PC-9 (cell line): ENCODE data around the gene CDYL2. TPM values are rescaled to one million over a fixed set of nuclear protein-coding genes. Genes with fewer than 3 reads are reported as not detected.

ENCODE experiments used
- BruUV-seq: library from RNA; stranded (reverse); fragments of 400-500 nt; replicated peaks from 2 replicates; lab custom pipeline; 2021; lab: Mats Ljungman, UMichigan
- CTCF ChIA-PET: fragments of 300-600 bp; sonication (Branson Sonifier 250); formaldehyde crosslinking; loops from one replicate; lab custom pipeline; 2022; ENCODE audit warnings: antibody characterized with exemption; lab: Charles Lee
- POLR2A ChIA-PET: fragments of 300-600 bp; sonication (Branson Sonifier 250); formaldehyde crosslinking; loops from one replicate; lab custom pipeline; 2022; ENCODE audit warnings: antibody characterized with exemption; ENCODE audit not compliant: unreplicated experiment; lab: Charles Lee
- DNase-seq, 2 experiments: peaks; one replicate each; pipeline versions ENCODE4 v3.0.0 to v3.0.0-alpha.2; 2015 to 2022; ENCODE audit warnings: mixed read lengths in 1 of 2
- H2AFZ ChIP-seq: fragments of 200-600 bp; sonication (generic); 2 replicates; pipeline ENCODE4 v1.8.1; 2017; ENCODE audit warnings: antibody characterized with exemption
- H3F3A ChIP-seq: fragments of 200-600 bp; sonication (generic); 2 replicates; pipeline ENCODE4 v1.8.1; 2017; ENCODE audit warnings: antibody characterized with exemption, mild to moderate bottlenecking, low read depth; ENCODE audit not compliant: insufficient read depth
- H3K27ac ChIP-seq: fragments of 200-600 bp; sonication (generic); 2 replicates; pipeline ENCODE4 v1.6.1; 2016; ENCODE audit warnings: mixed run types
- H3K27me3 ChIP-seq: fragments of 200-600 bp; sonication (generic); 2 replicates; pipeline ENCODE4 v1.6.1; 2016; ENCODE audit warnings: low read depth, mixed run types; ENCODE audit not compliant: insufficient read depth
- H3K36me3 ChIP-seq: fragments of 200-600 bp; sonication (generic); 2 replicates; pipeline ENCODE4 v1.6.1; 2016; ENCODE audit warnings: low read depth, mixed run types
- H3K4me1 ChIP-seq: fragments of 200-600 bp; sonication (generic); replicated peaks from 2 replicates; pipeline ENCODE4 v1.6.1; 2016; ENCODE audit warnings: mixed run types; ENCODE audit not compliant: insufficient read depth
- H3K4me2 ChIP-seq: fragments of 200-600 bp; sonication (generic); 2 replicates; pipeline ENCODE4 v1.6.1; 2017; ENCODE audit warnings: mixed run types
- H3K4me3 ChIP-seq: fragments of 200-600 bp; sonication (generic); 2 replicates; pipeline ENCODE4 v1.6.1; 2016; ENCODE audit warnings: mixed run types
- H3K79me2 ChIP-seq: fragments of 200-600 bp; sonication (generic); 2 replicates; pipeline ENCODE4 v1.6.1; 2017; ENCODE audit warnings: low read depth, mixed run types
- H3K9me2 ChIP-seq: fragments of 200-600 bp; sonication (generic); 2 replicates; pipeline ENCODE4 v1.8.1; 2017; ENCODE audit warnings: mild to moderate bottlenecking; ENCODE audit not compliant: insufficient read depth
- H3K9me3 ChIP-seq: fragments of 200-600 bp; sonication (generic); 2 replicates; pipeline ENCODE4 v1.8.1; 2016; ENCODE audit warnings: low read depth; ENCODE audit not compliant: insufficient read depth
- H4K20me1 ChIP-seq: fragments of 200-600 bp; sonication (generic); 2 replicates; pipeline ENCODE4 v1.8.1; 2017; ENCODE audit not compliant: insufficient read depth
- EZH2 ChIP-seq: fragments of 200-600 bp; sonication (generic); IDR thresholded peaks from 2 replicates; pipeline ENCODE4 v1.8.0; 2017; ENCODE audit warnings: antibody characterized with exemption, low read depth
- intact Hi-C: fragments of 100-400 bp; cut with micrococcal nuclease; formaldehyde crosslinking; loops from one replicate; pipeline ENCODE4 v1.10.0; 2022; ENCODE audit not compliant: unreplicated experiment
- total RNA-seq: library from RNA; stranded (reverse); gene quantifications from 2 replicates; pipeline ENCODE4 v1.2.3, GENCODE V29; 2021
- TF ChIP-seq, protein P1 (sequence below): fragments of 200-600 bp; sonication (generic); conservative IDR thresholded peaks from 2 replicates; pipeline ENCODE4 v1.6.1; 2017; ENCODE audit warnings: mixed run types, antibody characterized with exemption, mild to moderate bottlenecking, moderate library complexity

Gene CDYL2
- total RNA-seq, 1 experiment from 2014 or later, result 3.3 TPM

- Histone ChIP-seq H3K9me3 (no peaks in the 10 kb centered on the region), H3K79me2 (no peaks in the 10 kb centered on the region), H3K9me2 (no peaks in the 10 kb centered on the region), H4K20me1 (no peaks in the 10 kb centered on the region), H3F3A (no peaks in the 10 kb centered on the region), H3K36me3 (no peaks in the 10 kb centered on the region), H3K27me3 (0 out of 2 replicates have a peak, but pooled peaks cover 3% of the 10 kb centered on the region), H3K4me1 (no peaks in the 10 kb centered on the region), H3K4me2 (no peak overlapping the region), H2AFZ (no peak overlapping the region), H3K27ac (no peak overlapping the region), H3K4me3 (no peak overlapping the region)
- intact Hi-C loops, result no loop called here
- ChIA-PET POLR2A (interaction anchor here (0.5 kb wide), 1 partner anchor 143 kb away, joined by 3 read pairs; no protein-coding TSS in a partner anchor), CTCF (no interaction called here)
- TF ChIP-seq, protein P1, sequence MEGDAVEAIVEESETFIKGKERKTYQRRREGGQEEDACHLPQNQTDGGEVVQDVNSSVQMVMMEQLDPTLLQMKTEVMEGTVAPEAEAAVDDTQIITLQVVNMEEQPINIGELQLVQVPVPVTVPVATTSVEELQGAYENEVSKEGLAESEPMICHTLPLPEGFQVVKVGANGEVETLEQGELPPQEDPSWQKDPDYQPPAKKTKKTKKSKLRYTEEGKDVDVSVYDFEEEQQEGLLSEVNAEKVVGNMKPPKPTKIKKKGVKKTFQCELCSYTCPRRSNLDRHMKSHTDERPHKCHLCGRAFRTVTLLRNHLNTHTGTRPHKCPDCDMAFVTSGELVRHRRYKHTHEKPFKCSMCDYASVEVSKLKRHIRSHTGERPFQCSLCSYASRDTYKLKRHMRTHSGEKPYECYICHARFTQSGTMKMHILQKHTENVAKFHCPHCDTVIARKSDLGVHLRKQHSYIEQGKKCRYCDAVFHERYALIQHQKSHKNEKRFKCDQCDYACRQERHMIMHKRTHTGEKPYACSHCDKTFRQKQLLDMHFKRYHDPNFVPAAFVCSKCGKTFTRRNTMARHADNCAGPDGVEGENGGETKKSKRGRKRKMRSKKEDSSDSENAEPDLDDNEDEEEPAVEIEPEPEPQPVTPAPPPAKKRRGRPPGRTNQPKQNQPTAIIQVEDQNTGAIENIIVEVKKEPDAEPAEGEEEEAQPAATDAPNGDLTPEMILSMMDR, result no peak
- no peak for TF ChIP-seq EZH2
- DNase-seq, result no peak
- no TSS peak for BruUV-seq
Observed at GRCh38 chr16:80720804-80721371, 83.5 kb downstream of the CDYL2 start.

DNA sequence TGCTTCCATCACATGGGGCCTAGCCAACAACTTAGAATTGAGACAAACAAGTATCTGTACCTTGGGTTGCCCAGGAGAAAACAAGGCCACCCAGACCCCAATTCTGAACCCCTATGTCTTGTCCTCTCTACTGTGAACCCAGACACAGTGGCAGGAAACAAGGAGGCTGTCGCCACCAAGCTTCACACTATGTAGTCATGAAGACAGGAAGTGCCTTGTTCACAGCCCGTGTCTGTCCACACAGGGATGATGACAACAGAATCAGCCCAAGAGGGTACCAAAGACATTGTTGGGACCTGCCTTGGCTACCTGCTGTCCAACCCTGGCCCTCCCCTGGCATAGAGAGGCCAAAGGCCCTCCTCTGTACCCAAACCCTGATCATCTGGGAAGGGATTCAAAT, 84.8 kb downstream of the CDYL2 start:
- no peaks in the 10 kb centered on the region for H3K9me2 ChIP-seq
- POLR2A ChIA-PET, result no interaction called here

GRCh38 chr16:80718480-80719220, 85.7 kb downstream of the CDYL2 start:
- Histone ChIP-seq H3K4me2 (no peak overlapping the region), H3K4me1 (no peaks in the 10 kb centered on the region), H3K36me3 (no peaks in the 10 kb centered on the region), H2AFZ (no peak overlapping the region), H3K27me3 (no peaks in the 10 kb centered on the region), H3K4me3 (no peak overlapping the region), H4K20me1 (no peaks in the 10 kb centered on the region), H3K27ac (no peak overlapping the region), H3K9me2 (no peaks in the 10 kb centered on the region), H3K9me3 (no peaks in the 10 kb centered on the region), H3K79me2 (no peaks in the 10 kb centered on the region), H3F3A (no peaks in the 10 kb centered on the region)
- intact Hi-C loops, result no loop called here
- BruUV-seq, result no TSS peak
- no peak for TF ChIP-seq EZH2
- TF ChIP-seq, protein P1, result no peak
- peak; percentile 20 to 40 for DNase-seq
- ChIA-PET POLR2A (no interaction called here), CTCF (no interaction called here)

More for the DNA sequence above, 84.8 kb downstream of the CDYL2 start:
- Histone ChIP-seq H3K27me3 (no peaks in the 10 kb centered on the region), H3F3A (no peaks in the 10 kb centered on the region), H3K9me3 (no peaks in the 10 kb centered on the region), H3K27ac (no peak overlapping the region), H3K79me2 (no peaks in the 10 kb centered on the region), H4K20me1 (no peaks in the 10 kb centered on the region), H3K4me3 (no peak overlapping the region), H3K36me3 (no peaks in the 10 kb centered on the region), H3K4me2 (no peak overlapping the region), H2AFZ (no peak overlapping the region), H3K4me1 (no peaks in the 10 kb centered on the region)
- no TSS peak for BruUV-seq
- intact Hi-C loops, result no loop called here
- TF ChIP-seq EZH2, result no peak
- TF ChIP-seq, protein P1, result no peak
- DNase-seq, result no peak
- CTCF ChIA-PET, result no interaction called here
